HepG2 (cell line): Measurements from ENCODE around the gene NEAT1. TPM values are rescaled to one million over a fixed set of nuclear protein-coding genes. Genes with fewer than 3 reads are reported as not detected.

Experiments used
- MIER3 ChIP-seq: IDR thresholded peaks from 2 replicates; pipeline ENCODE4 v1.6.1; 2016; ENCODE audit warnings: missing compliant biosample characterization, borderline replicate concordance
- NPAS2 ChIP-seq: sonication (generic); formaldehyde crosslinking; IDR thresholded peaks from 2 replicates; pipeline ENCODE4 v1.8.0; 2022; ENCODE audit warnings: mild to moderate bottlenecking, missing genetic modification reagents, borderline replicate concordance
- RBAK ChIP-seq: sonication (generic); formaldehyde crosslinking; IDR thresholded peaks from 2 replicates; pipeline ENCODE4 v1.5.1; 2020; ENCODE audit warnings: mild to moderate bottlenecking, missing genetic modification reagents
- ZNF121 ChIP-seq: sonication (generic); formaldehyde crosslinking; IDR thresholded peaks from 2 replicates; pipeline ENCODE4 v1.5.0; 2020; ENCODE audit warnings: mild to moderate bottlenecking, missing genetic modification reagents
- polyA plus RNA-seq, 8 experiments: library from polyadenylated mRNA; depleted of rRNA in 3 of 8; stranded (reverse) in 7 of 8; unstranded in 1 of 8; fragments of >200 nt; fragmentation: Illumina TruSeq in 4 of 8; extraction: Trizol in 4 of 8; gene quantifications; 2 replicates each; pipeline versions ENCODE4 v1.2.1 to v1.2.3, GENCODE V29; 2011 to 2016; ENCODE audit warnings: low read depth in 4 of 8, missing spikeins in 1 of 8, mixed read lengths in 1 of 8; ENCODE audit not compliant: insufficient read depth in 1 of 8
- total RNA-seq, 5 experiments: library from RNA; depleted of rRNA; stranded (reverse); fragments of >200 nt; fragmentation: Illumina TruSeq; extraction: Trizol; gene quantifications; 2 replicates each; pipeline ENCODE4 v1.2.3, GENCODE V29; 2016; ENCODE audit warnings: low read depth in 1 of 5
- TF ChIP-seq, protein P1 (sequence below): sonication (generic); formaldehyde crosslinking; IDR thresholded peaks from 2 replicates; pipeline ENCODE4 v1.4.0; 2020; ENCODE audit warnings: mild to moderate bottlenecking, missing genetic modification reagents, borderline replicate concordance
- TF ChIP-seq, protein P2 (sequence below): sonication (generic); formaldehyde crosslinking; conservative IDR thresholded peaks from 2 replicates; pipeline ENCODE4 v1.4.0; 2020; ENCODE audit warnings: mild to moderate bottlenecking, missing genetic modification reagents, moderate library complexity
- TF ChIP-seq, protein P3 (sequence below): sonication (generic); formaldehyde crosslinking; IDR thresholded peaks from 2 replicates; pipeline ENCODE4 v1.9.0; 2021; ENCODE audit warnings: missing genetic modification reagents, mild to moderate bottlenecking, borderline replicate concordance
- TF ChIP-seq, protein P4 (sequence below), 2 experiments: fragments of 450-650 bp in 1 of 2; sonication (generic) in 1 of 2; formaldehyde crosslinking in 1 of 2; IDR thresholded peaks; 2 replicates each; pipeline versions ENCODE4 v1.6.1 to v1.8.0; 2016 to 2022; ENCODE audit warnings: antibody characterized with exemption in 1 of 2, mild to moderate bottlenecking in 1 of 2, missing genetic modification reagents in 1 of 2

Gene NEAT1
- total and polyA plus RNA-seq, 2 of the 13 experiments (the other 11 are each of a cell fraction or from before 2014, with no cell fraction given), result 20.5 to 41.2 TPM

DNA sequence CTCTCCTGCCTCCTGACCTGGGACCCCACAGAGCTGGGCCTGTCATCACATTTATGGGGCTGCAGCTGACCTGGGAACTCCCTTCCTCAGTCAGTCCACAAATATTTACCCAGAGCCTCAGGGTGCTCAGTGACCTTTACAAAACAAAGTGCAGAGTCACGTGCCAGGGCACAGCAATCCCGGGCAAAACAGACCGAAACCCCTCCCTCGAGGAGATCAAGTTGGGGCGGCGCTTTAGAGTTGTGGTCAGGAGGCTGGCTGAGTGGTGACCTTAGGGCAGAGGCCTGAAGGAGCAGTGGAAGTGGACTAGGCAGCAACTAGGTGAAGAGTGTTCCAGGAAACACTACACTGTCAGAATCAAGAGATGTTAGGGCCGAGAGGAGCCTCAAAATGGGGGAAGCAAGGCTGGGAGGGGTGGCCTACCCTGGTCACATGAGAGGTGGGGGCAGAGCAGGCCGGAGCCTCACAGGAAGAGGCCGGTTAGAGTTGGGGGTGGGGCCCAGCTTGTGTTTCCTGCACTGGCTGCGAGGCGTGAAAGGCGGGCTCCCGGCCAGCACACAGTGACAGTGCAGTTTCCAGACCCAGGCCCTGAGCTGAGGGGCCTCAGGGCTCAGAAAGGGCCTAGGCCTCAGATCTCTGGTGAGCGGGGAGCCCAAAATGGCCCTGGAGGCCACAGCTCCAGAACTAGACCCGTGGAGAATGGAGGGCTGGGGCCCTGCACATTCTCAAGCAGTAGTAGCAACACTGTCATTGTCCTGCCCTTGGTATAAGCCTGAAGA, 3.7 kb upstream of the NEAT1 start (continued):
- TF ChIP-seq, protein P1, sequence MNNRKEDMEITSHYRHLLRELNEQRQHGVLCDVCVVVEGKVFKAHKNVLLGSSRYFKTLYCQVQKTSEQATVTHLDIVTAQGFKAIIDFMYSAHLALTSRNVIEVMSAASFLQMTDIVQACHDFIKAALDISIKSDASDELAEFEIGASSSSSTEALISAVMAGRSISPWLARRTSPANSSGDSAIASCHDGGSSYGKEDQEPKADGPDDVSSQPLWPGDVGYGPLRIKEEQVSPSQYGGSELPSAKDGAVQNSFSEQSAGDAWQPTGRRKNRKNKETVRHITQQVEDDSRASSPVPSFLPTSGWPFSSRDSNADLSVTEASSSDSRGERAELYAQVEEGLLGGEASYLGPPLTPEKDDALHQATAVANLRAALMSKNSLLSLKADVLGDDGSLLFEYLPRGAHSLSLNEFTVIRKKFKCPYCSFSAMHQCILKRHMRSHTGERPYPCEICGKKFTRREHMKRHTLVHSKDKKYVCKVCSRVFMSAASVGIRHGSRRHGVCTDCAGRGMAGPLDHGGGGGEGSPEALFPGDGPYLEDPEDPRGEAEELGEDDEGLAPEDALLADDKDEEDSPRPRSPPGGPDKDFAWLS (CRISPR knock-in tag), result no peak; the same call in 1 of the 2 replicates
- TF ChIP-seq, protein P2, sequence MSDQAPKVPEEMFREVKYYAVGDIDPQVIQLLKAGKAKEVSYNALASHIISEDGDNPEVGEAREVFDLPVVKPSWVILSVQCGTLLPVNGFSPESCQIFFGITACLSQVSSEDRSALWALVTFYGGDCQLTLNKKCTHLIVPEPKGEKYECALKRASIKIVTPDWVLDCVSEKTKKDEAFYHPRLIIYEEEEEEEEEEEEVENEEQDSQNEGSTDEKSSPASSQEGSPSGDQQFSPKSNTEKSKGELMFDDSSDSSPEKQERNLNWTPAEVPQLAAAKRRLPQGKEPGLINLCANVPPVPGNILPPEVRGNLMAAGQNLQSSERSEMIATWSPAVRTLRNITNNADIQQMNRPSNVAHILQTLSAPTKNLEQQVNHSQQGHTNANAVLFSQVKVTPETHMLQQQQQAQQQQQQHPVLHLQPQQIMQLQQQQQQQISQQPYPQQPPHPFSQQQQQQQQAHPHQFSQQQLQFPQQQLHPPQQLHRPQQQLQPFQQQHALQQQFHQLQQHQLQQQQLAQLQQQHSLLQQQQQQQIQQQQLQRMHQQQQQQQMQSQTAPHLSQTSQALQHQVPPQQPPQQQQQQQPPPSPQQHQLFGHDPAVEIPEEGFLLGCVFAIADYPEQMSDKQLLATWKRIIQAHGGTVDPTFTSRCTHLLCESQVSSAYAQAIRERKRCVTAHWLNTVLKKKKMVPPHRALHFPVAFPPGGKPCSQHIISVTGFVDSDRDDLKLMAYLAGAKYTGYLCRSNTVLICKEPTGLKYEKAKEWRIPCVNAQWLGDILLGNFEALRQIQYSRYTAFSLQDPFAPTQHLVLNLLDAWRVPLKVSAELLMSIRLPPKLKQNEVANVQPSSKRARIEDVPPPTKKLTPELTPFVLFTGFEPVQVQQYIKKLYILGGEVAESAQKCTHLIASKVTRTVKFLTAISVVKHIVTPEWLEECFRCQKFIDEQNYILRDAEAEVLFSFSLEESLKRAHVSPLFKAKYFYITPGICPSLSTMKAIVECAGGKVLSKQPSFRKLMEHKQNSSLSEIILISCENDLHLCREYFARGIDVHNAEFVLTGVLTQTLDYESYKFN (CRISPR knock-in tag), result peak; percentile 96
- TF ChIP-seq ZNF121 (CRISPR knock-in tag) (peak; percentile 63; the same call in 1 of the 2 replicates), RBAK (CRISPR knock-in tag) (0 out of 2 replicates have a peak, but pooled peaks have one; percentile 55), NPAS2 (CRISPR knock-in tag) (0 out of 2 replicates have a peak, but pooled peaks have one; percentile 37), MIER3 (CRISPR knock-in tag) (peak; percentile 64)
- TF ChIP-seq, protein P3, sequence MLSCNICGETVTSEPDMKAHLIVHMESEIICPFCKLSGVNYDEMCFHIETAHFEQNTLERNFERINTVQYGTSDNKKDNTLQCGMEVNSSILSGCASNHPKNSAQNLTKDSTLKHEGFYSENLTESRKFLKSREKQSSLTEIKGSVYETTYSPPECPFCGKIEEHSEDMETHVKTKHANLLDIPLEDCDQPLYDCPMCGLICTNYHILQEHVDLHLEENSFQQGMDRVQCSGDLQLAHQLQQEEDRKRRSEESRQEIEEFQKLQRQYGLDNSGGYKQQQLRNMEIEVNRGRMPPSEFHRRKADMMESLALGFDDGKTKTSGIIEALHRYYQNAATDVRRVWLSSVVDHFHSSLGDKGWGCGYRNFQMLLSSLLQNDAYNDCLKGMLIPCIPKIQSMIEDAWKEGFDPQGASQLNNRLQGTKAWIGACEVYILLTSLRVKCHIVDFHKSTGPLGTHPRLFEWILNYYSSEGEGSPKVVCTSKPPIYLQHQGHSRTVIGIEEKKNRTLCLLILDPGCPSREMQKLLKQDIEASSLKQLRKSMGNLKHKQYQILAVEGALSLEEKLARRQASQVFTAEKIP (CRISPR knock-in tag), result no peak
- TF ChIP-seq, protein P4, sequence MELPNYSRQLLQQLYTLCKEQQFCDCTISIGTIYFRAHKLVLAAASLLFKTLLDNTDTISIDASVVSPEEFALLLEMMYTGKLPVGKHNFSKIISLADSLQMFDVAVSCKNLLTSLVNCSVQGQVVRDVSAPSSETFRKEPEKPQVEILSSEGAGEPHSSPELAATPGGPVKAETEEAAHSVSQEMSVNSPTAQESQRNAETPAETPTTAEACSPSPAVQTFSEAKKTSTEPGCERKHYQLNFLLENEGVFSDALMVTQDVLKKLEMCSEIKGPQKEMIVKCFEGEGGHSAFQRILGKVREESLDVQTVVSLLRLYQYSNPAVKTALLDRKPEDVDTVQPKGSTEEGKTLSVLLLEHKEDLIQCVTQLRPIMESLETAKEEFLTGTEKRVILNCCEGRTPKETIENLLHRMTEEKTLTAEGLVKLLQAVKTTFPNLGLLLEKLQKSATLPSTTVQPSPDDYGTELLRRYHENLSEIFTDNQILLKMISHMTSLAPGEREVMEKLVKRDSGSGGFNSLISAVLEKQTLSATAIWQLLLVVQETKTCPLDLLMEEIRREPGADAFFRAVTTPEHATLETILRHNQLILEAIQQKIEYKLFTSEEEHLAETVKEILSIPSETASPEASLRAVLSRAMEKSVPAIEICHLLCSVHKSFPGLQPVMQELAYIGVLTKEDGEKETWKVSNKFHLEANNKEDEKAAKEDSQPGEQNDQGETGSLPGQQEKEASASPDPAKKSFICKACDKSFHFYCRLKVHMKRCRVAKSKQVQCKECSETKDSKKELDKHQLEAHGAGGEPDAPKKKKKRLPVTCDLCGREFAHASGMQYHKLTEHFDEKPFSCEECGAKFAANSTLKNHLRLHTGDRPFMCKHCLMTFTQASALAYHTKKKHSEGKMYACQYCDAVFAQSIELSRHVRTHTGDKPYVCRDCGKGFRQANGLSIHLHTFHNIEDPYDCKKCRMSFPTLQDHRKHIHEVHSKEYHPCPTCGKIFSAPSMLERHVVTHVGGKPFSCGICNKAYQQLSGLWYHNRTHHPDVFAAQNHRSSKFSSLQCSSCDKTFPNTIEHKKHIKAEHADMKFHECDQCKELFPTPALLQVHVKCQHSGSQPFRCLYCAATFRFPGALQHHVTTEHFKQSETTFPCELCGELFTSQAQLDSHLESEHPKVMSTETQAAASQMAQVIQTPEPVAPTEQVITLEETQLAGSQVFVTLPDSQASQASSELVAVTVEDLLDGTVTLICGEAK (IDR thresholded peaks at IDR 0.05), result no peak
- TF ChIP-seq, protein P4 (CRISPR knock-in tag; IDR thresholded peaks at IDR 0.05), result no peak; the same call in 1 of the 2 replicates
